ENCODE results near the gene MYOM3.

Gene MYOM3

GRCh38 chr1:24122776-24123175 is 10.8 kb upstream of the MYOM3 start:
- Histone ChIP-seq H3K4me1 (ENCODE audit: insufficient read depth, low read length) (no peaks in the 10 kb centered on the region), H3K36me3 (ENCODE audit: insufficient read depth, low read length) (no peaks in the 10 kb centered on the region), H3K9ac (ENCODE audit: low read depth, low read length) (no peak overlapping the region), H3K4me3 (ENCODE audit: low read length) (no peak overlapping the region), H3K27me3 (ENCODE audit: insufficient read depth, low read length) (no peaks in the 10 kb centered on the region), H3K27ac (ENCODE audit: low read depth, low read length) (no peak overlapping the region), H3K9me3 (ENCODE audit: insufficient read depth, low read depth, low read length) (no peaks in the 10 kb centered on the region)
- 96% methylated on average over 7 of the region's 7 CpGs for WGBS

GRCh38 chr1:24121406-24121805 is 9.5 kb upstream of the MYOM3 start:
- Histone ChIP-seq H3K9ac (ENCODE audit: low read depth, low read length) (no peak overlapping the region), H3K36me3 (ENCODE audit: insufficient read depth, low read length) (no peaks in the 10 kb centered on the region), H3K9me3 (ENCODE audit: insufficient read depth, low read depth, low read length) (no peaks in the 10 kb centered on the region), H3K4me3 (ENCODE audit: low read length) (no peak overlapping the region), H3K27me3 (ENCODE audit: insufficient read depth, low read length) (no peaks in the 10 kb centered on the region), H3K27ac (ENCODE audit: low read depth, low read length) (no peak overlapping the region), H3K4me1 (ENCODE audit: insufficient read depth, low read length) (no peaks in the 10 kb centered on the region)
- 90% methylated on average over 14 of the region's 14 CpGs for WGBS

GRCh38 chr1:24120965-24121364 is 9.0 kb upstream of the MYOM3 start:
- no peak overlapping the region for H3K4me3 ChIP-seq (ENCODE audit: low read length)
- no peak overlapping the region for H3K9ac ChIP-seq (ENCODE audit: low read depth, low read length)
- H3K4me1 ChIP-seq (ENCODE audit: insufficient read depth, low read length): no peaks in the 10 kb centered on the region
- WGBS: 69% methylated on average over 3 of the region's 3 CpGs
- H3K36me3 ChIP-seq (ENCODE audit: insufficient read depth, low read length): no peaks in the 10 kb centered on the region
- H3K27ac ChIP-seq (ENCODE audit: low read depth, low read length): no peak overlapping the region
- H3K27me3 ChIP-seq (ENCODE audit: insufficient read depth, low read length): no peaks in the 10 kb centered on the region
- no peaks in the 10 kb centered on the region for H3K9me3 ChIP-seq (ENCODE audit: insufficient read depth, low read depth, low read length)

GRCh38 chr1:24119859-24120756 is 8.2 kb upstream of the MYOM3 start:
- no peak overlapping the region for H3K9ac ChIP-seq (ENCODE audit: low read depth, low read length)
- H3K27ac ChIP-seq (ENCODE audit: low read depth, low read length): no peak overlapping the region
- no peaks in the 10 kb centered on the region for H3K36me3 ChIP-seq (ENCODE audit: insufficient read depth, low read length)
- H3K9me3 ChIP-seq (ENCODE audit: insufficient read depth, low read depth, low read length): no peaks in the 10 kb centered on the region
- 70% methylated on average over 17 of the region's 17 CpGs for WGBS
- no peak overlapping the region for H3K4me3 ChIP-seq (ENCODE audit: low read length)
- no peaks in the 10 kb centered on the region for H3K4me1 ChIP-seq (ENCODE audit: insufficient read depth, low read length)
- no peaks in the 10 kb centered on the region for H3K27me3 ChIP-seq (ENCODE audit: insufficient read depth, low read length)

GRCh38 chr1:24119489-24119858 is 7.5 kb upstream of the MYOM3 start:
- H3K27me3 ChIP-seq (ENCODE audit: insufficient read depth, low read length): no peaks in the 10 kb centered on the region
- peaks cover 4% of the 10 kb centered on the region; the same call in 1 of the 2 replicates for H3K4me1 ChIP-seq (ENCODE audit: insufficient read depth, low read length)
- no peak overlapping the region for H3K27ac ChIP-seq (ENCODE audit: low read depth, low read length)
- no peaks in the 10 kb centered on the region for H3K9me3 ChIP-seq (ENCODE audit: insufficient read depth, low read depth, low read length)
- no peak overlapping the region for H3K4me3 ChIP-seq (ENCODE audit: low read length)
- H3K9ac ChIP-seq (ENCODE audit: low read depth, low read length): no peak overlapping the region
- H3K36me3 ChIP-seq (ENCODE audit: insufficient read depth, low read length): no peaks in the 10 kb centered on the region
- WGBS: 83% methylated on average over 5 of the region's 5 CpGs

GRCh38 chr1:24118410-24119242 is 6.7 kb upstream of the MYOM3 start:
- Histone ChIP-seq H3K9ac (ENCODE audit: low read depth, low read length) (no peak overlapping the region), H3K4me3 (ENCODE audit: low read length) (no peak overlapping the region), H3K4me1 (ENCODE audit: insufficient read depth, low read length) (peaks cover 4% of the 10 kb centered on the region; the same call in 1 of the 2 replicates), H3K27me3 (ENCODE audit: insufficient read depth, low read length) (no peaks in the 10 kb centered on the region), H3K27ac (ENCODE audit: low read depth, low read length) (no peak overlapping the region), H3K36me3 (ENCODE audit: insufficient read depth, low read length) (no peaks in the 10 kb centered on the region), H3K9me3 (ENCODE audit: insufficient read depth, low read depth, low read length) (no peaks in the 10 kb centered on the region)
- 94% methylated on average over 6 of the region's 8 CpGs for WGBS

- no peak overlapping the region for H3K27ac ChIP-seq (ENCODE audit: low read depth, low read length)
- H3K27me3 ChIP-seq (ENCODE audit: insufficient read depth, low read length): no peaks in the 10 kb centered on the region
- no peaks in the 10 kb centered on the region for H3K9me3 ChIP-seq (ENCODE audit: insufficient read depth, low read depth, low read length)
- WGBS: 83% methylated on average over 14 of the region's 14 CpGs
- no peaks in the 10 kb centered on the region for H3K36me3 ChIP-seq (ENCODE audit: insufficient read depth, low read length)
- no peak overlapping the region for H3K4me3 ChIP-seq (ENCODE audit: low read length)
- H3K9ac ChIP-seq (ENCODE audit: low read depth, low read length): no peak overlapping the region
- peaks cover 4% of the 10 kb centered on the region; the same call in 1 of the 2 replicates for H3K4me1 ChIP-seq (ENCODE audit: insufficient read depth, low read length)
These were observed 5.9 kb upstream of the MYOM3 start for GRCh38 chr1:24117722-24118409.

- no peaks in the 10 kb centered on the region for H3K36me3 ChIP-seq (ENCODE audit: insufficient read depth, low read length)
- 95% methylated on average over 1 of the region's 2 CpGs for WGBS
- no peak overlapping the region for H3K4me3 ChIP-seq (ENCODE audit: low read length)
- H3K27me3 ChIP-seq (ENCODE audit: insufficient read depth, low read length): no peaks in the 10 kb centered on the region; the same call in 1 of the 2 replicates
- H3K4me1 ChIP-seq (ENCODE audit: insufficient read depth, low read length): peaks cover 4% of the 10 kb centered on the region; the same call in 1 of the 2 replicates
- H3K9ac ChIP-seq (ENCODE audit: low read depth, low read length): no peak overlapping the region
- H3K27ac ChIP-seq (ENCODE audit: low read depth, low read length): no peak overlapping the region
- H3K9me3 ChIP-seq (ENCODE audit: insufficient read depth, low read depth, low read length): no peaks in the 10 kb centered on the region
These were observed 5.2 kb upstream of the MYOM3 start for GRCh38 chr1:24117132-24117531.

- H3K9me3 ChIP-seq (ENCODE audit: insufficient read depth, low read depth, low read length): no peaks in the 10 kb centered on the region
- peaks cover 4% of the 10 kb centered on the region; the same call in 1 of the 2 replicates for H3K4me1 ChIP-seq (ENCODE audit: insufficient read depth, low read length)
- no peak overlapping the region for H3K4me3 ChIP-seq (ENCODE audit: low read length)
- no peak overlapping the region for H3K9ac ChIP-seq (ENCODE audit: low read depth, low read length)
- no peaks in the 10 kb centered on the region for H3K36me3 ChIP-seq (ENCODE audit: insufficient read depth, low read length)
- WGBS: 91% methylated on average over 6 of the region's 6 CpGs
- no peaks in the 10 kb centered on the region; the same call in 1 of the 2 replicates for H3K27me3 ChIP-seq (ENCODE audit: insufficient read depth, low read length)
- no peak overlapping the region for H3K27ac ChIP-seq (ENCODE audit: low read depth, low read length)
These were observed 2.8 kb upstream of the MYOM3 start for GRCh38 chr1:24114753-24115152.

GRCh38 chr1:24113641-24114033 is 1.7 kb upstream of the MYOM3 start:
- Histone ChIP-seq H3K36me3 (ENCODE audit: insufficient read depth, low read length) (no peaks in the 10 kb centered on the region), H3K4me3 (ENCODE audit: low read length) (no peak overlapping the region), H3K4me1 (ENCODE audit: insufficient read depth, low read length) (peaks cover 4% of the 10 kb centered on the region; the same call in 1 of the 2 replicates), H3K27me3 (ENCODE audit: insufficient read depth, low read length) (no peaks in the 10 kb centered on the region; the same call in 1 of the 2 replicates), H3K9me3 (ENCODE audit: insufficient read depth, low read depth, low read length) (no peaks in the 10 kb centered on the region), H3K27ac (ENCODE audit: low read depth, low read length) (no peak overlapping the region), H3K9ac (ENCODE audit: low read depth, low read length) (no peak overlapping the region)
- WGBS: 89% methylated on average over 6 of the region's 6 CpGs

Measured in HUES64 (cell line).